ENCODE data around the gene CPNE5. TPM values are rescaled to one million over a fixed set of nuclear protein-coding genes. Genes with fewer than 3 reads are reported as not detected.
A peak's percentile ranks its signal among the peaks of the same experiment; 100 is the strongest.

CPNE5 gene
- total and polyA plus RNA-seq, 9 donors, result 1.4 to 22.1 (median 6.2) TPM

GRCh38 chr6:36697481-36697903 is 141.8 kb downstream of the CPNE5 start, which contains the start of gene RAB44:
TSS of gene RAB44 (plus strand) at chr6:36697826. CDS start at chr6:36704236, 6,410 bp downstream.
- DNase-seq, result peak in 1 of 5 donors; percentile 11
- Histone ChIP-seq H3K27me3 (no peaks in the 10 kb centered on the region), H3K4me3 (no peak within 1 kb of the TSS), H3K27ac (no peak within 1 kb of the TSS), H3K36me3 (no peaks in the 10 kb centered on the region), H3K4me1 (ENCODE audit: insufficient read depth) (no peaks in the 10 kb centered on the region), H3K9me3 (no peaks in the 10 kb centered on the region)
- intact Hi-C loops (cut with DNase I), result no loop called here
- TF ChIP-seq CTCF (IDR thresholded peaks at IDR 0.05), result no peak
- no peak for TF ChIP-seq POLR2A (IDR thresholded peaks at IDR 0.05)
- no peak for TF ChIP-seq EP300 (IDR thresholded peaks at IDR 0.05)
- 83 to 91% (median 89%) methylated on average over 7 of the region's 7 CpGs for WGBS, 3 donors

- DNase-seq, result no peak
- Histone ChIP-seq H3K27ac (no peak overlapping the region), H3K4me1 (ENCODE audit: insufficient read depth) (no peaks in the 10 kb centered on the region), H3K4me3 (no peak overlapping the region), H3K36me3 (no peaks in the 10 kb centered on the region), H3K9me3 (no peaks in the 10 kb centered on the region), H3K27me3 (no peaks in the 10 kb centered on the region)
- intact Hi-C loops (cut with DNase I), result no loop called here
- TF ChIP-seq CTCF (IDR thresholded peaks at IDR 0.05), result no peak
- no peak for TF ChIP-seq EP300 (IDR thresholded peaks at IDR 0.05)
- TF ChIP-seq POLR2A (IDR thresholded peaks at IDR 0.05), result no peak
- WGBS, 3 donors, result 50 to 72% (median 51%) methylated on average over 2 of the region's 2 CpGs
Observed at GRCh38 chr6:36695414-36695813, 143.8 kb downstream of the CPNE5 start.

- Histone ChIP-seq H3K36me3 (no peaks in the 10 kb centered on the region), H3K4me3 (no peak overlapping the region), H3K4me1 (ENCODE audit: insufficient read depth) (no peaks in the 10 kb centered on the region), H3K27ac (no peak overlapping the region), H3K27me3 (no peaks in the 10 kb centered on the region), H3K9me3 (no peaks in the 10 kb centered on the region)
- intact Hi-C loops (cut with DNase I), result no loop called here
- TF ChIP-seq EP300 (IDR thresholded peaks at IDR 0.05) (no peak), POLR2A (IDR thresholded peaks at IDR 0.05) (no peak)
- WGBS, 3 donors, result 79 to 86% (median 84%) methylated on average over 6 of the region's 6 CpGs
- DNase-seq, result peak in 1 of 5 donors; percentile 4
Observed at GRCh38 chr6:36694616-36695015, 144.6 kb downstream of the CPNE5 start.

- peak in 2 of 5 donors; percentile 34 to 65 for DNase-seq
Observed at GRCh38 chr6:36692861-36693702, 146.2 kb downstream of the CPNE5 start.

More at GRCh38 chr6:36692861-36693702, 146.2 kb downstream of the CPNE5 start:
- 57 to 60% (median 58%) methylated on average over 27 of the region's 27 CpGs for WGBS, 3 donors
- no peaks in the 10 kb centered on the region for H3K9me3 ChIP-seq
- no peaks in the 10 kb centered on the region for H3K27me3 ChIP-seq
- intact Hi-C loops (cut with DNase I), result no loop called here
- TF ChIP-seq POLR2A (IDR thresholded peaks at IDR 0.05) (no peak), CTCF (IDR thresholded peaks at IDR 0.05) (no peak), EP300 (IDR thresholded peaks at IDR 0.05) (no peak)
- no peak overlapping the region for H3K4me3 ChIP-seq
- no peaks in the 10 kb centered on the region for H3K4me1 ChIP-seq (ENCODE audit: insufficient read depth)
- H3K36me3 ChIP-seq, result no peaks in the 10 kb centered on the region
- peak overlapping the region in 1 of 2 donors; percentile 9 for H3K27ac ChIP-seq

All from ovary (tissue), 9 donors.